Endodermal cell (in vitro differentiated cells): ENCODE results near the gene PRKX. TPM values are rescaled to one million over a fixed set of nuclear protein-coding genes. Genes with fewer than 3 reads are reported as not detected.
"Not testable (repeated sequence)": the region's sequence is repeated elsewhere in the genome, so short reads cannot be mapped to it uniquely, and the experiment has no call there.

Experiments
- DNase-seq: peaks from one replicate; pipeline ENCODE4 v3.0.0-alpha.2; 2017
- H3K27ac ChIP-seq: 2 replicates; pipeline ENCODE4 v1.5.1; 2013; ENCODE audit warnings: mild to moderate bottlenecking, low read depth, low read length, moderate library complexity
- H3K27me3 ChIP-seq: 2 replicates; pipeline ENCODE4 v1.6.1; 2013; ENCODE audit warnings: mild to moderate bottlenecking, low read length, moderate library complexity; ENCODE audit not compliant: insufficient read depth, control insufficient read depth, poor library complexity, severe bottlenecking
- H3K36me3 ChIP-seq: 2 replicates; pipeline ENCODE4 v1.7.0; 2013; ENCODE audit warnings: mild to moderate bottlenecking, low read length, moderate library complexity; ENCODE audit not compliant: control insufficient read depth, insufficient read depth
- H3K4me1 ChIP-seq: one replicate; pipeline ENCODE4 v1.7.0; 2013; ENCODE audit warnings: low read length; ENCODE audit not compliant: control insufficient read depth, insufficient read depth
- H3K4me3 ChIP-seq: 2 replicates; pipeline ENCODE4 v1.5.1; 2013; ENCODE audit warnings: mild to moderate bottlenecking, low read length, moderate library complexity
- H3K9ac ChIP-seq: 2 replicates; pipeline ENCODE4 v1.6.1; 2013; ENCODE audit warnings: mild to moderate bottlenecking, low read length, moderate library complexity; ENCODE audit not compliant: poor library complexity, severe bottlenecking; ENCODE audit errors: extremely low read depth
- H3K9me3 ChIP-seq: 2 replicates; pipeline ENCODE4 v1.6.1; 2013; ENCODE audit warnings: mild to moderate bottlenecking, low read length, moderate library complexity; ENCODE audit not compliant: control insufficient read depth
- H3K27ac Mint-ChIP-seq: 2 replicates; pipeline ENCODE4 v1.8.0; 2020; ENCODE audit warnings: mixed read lengths
- H3K27me3 Mint-ChIP-seq: 2 replicates; pipeline ENCODE4 v1.8.0; 2021; ENCODE audit warnings: mild to moderate bottlenecking, mixed read lengths; ENCODE audit not compliant: insufficient read depth
- H3K36me3 Mint-ChIP-seq: 2 replicates; pipeline ENCODE4 v1.8.0; 2020; ENCODE audit warnings: low read depth, mixed read lengths
- H3K4me1 Mint-ChIP-seq: 2 replicates; pipeline ENCODE4 v1.8.0; 2020; ENCODE audit warnings: mixed read lengths
- H3K4me3 Mint-ChIP-seq: 2 replicates; pipeline ENCODE4 v1.8.0; 2020; ENCODE audit warnings: mild to moderate bottlenecking, moderate library complexity, mixed read lengths
- H3K9me3 Mint-ChIP-seq: 2 replicates; pipeline ENCODE4 v1.8.0; 2020; ENCODE audit warnings: mild to moderate bottlenecking, mixed read lengths
- WGBS, 2 experiments: methylation state at CpG; one replicate each; pipeline versions ENCODE4 v1.1.5 to v1.1.7; 2013; ENCODE audit warnings: missing lambda C conversion rate in 2 of 2, mixed read lengths in 1 of 2; ENCODE audit not compliant: insufficient coverage in 1 of 2, insufficient read length in 1 of 2; 5-methylcytosine and 5-hydroxymethylcytosine counted together
- total RNA-seq, 2 donors: library from RNA; stranded (reverse); fragmentation: NEBNext Ultra II Directional in 1 of 2; extraction: Animal tissue kit (Norgen Biotek cat#: 25700) in 1 of 2; gene quantifications; 2 replicates in 1 of 2; 3 replicates in 1 of 2; pipeline ENCODE4 v1.2.1, GENCODE V29; 2021
- TF ChIP-seq, protein P1 (sequence below): fragments of 200-600 bp; sonication (generic); conservative IDR thresholded peaks from 2 replicates; pipeline ENCODE4 v1.5.0; 2021; ENCODE audit warnings: antibody characterized with exemption, mild to moderate bottlenecking

PRKX gene
- total RNA-seq, 2 donors from 2014 or later = 24.7 to 73.7 TPM

DNA sequence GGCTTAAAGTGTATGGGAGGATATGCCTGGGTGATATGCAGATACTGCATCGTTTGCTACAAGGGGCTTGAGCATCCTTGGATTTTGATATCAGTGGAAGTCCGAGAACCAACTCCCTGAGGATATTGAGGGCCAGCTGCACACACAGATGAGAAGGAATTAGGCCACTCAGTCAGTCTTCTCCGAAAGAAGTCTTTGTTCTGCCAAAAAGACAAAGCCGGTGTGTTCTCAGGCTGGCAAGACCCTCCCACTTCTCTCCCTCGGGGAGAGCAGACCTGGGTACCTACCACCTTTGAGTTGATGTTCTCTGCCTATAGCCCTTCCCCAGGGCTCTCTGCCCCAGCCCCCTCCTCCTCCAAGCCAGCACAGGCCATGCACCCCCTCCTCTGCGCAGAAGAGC is 22.4 kb upstream of the PRKX start:
- not testable (repeated sequence) for H3K27ac ChIP-seq, H3K9ac ChIP-seq, H3K27me3 Mint-ChIP-seq, H3K36me3 Mint-ChIP-seq, H3K4me3 ChIP-seq, H3K27ac Mint-ChIP-seq, H3K4me3 Mint-ChIP-seq, H3K27me3 ChIP-seq, H3K9me3 ChIP-seq, H3K4me1 Mint-ChIP-seq, H3K36me3 ChIP-seq, DNase-seq, H3K4me1 ChIP-seq
- peaks cover 16% of the 10 kb centered on the region for H3K9me3 Mint-ChIP-seq
- 75 to 86% methylated on average over 3 to 6 of the region's 6 CpGs for WGBS, 2 experiments

- WGBS, 2 experiments = 94 to 95% methylated on average over 3 to 4 of the region's 4 CpGs
These were observed 21.0 kb upstream of the PRKX start for GRCh38 chrX:3734456-3734855.

DNA sequence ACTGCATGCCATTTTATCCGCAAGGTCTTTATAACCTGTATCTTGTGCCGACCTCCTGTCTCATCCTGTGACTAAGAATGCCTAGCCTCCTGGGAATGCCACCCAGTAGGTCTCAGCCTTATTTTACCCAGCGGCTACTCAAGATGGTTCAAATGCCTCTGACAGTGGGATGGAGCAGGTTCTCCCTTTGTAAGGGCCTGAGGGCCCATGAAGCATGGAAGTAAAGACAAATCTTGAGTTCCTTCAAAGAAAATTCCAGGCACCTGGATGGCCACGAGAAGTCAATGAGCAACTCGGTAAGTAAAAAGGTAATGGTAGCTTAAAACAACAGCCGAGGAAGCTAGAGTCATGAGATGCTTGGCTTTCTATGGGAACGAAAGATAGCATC is 19.6 kb upstream of the PRKX start:
- no peaks in the 10 kb centered on the region for H3K36me3 ChIP-seq
- H3K4me3 ChIP-seq = no peak overlapping the region
- no peaks in the 10 kb centered on the region for H3K36me3 Mint-ChIP-seq
- no peak overlapping the region for H3K9ac ChIP-seq
- 92% methylated on average over 7 of the region's 7 CpGs; no CpG with 5 or more reads in 1 of the 2 experiments for WGBS, 2 experiments
- peaks cover 6% of the 10 kb centered on the region for H3K27me3 Mint-ChIP-seq
- no peaks in the 10 kb centered on the region for H3K27me3 ChIP-seq
- no peaks in the 10 kb centered on the region for H3K4me1 ChIP-seq
- no peak for DNase-seq
- H3K4me1 Mint-ChIP-seq = no peaks in the 10 kb centered on the region
- no peak overlapping the region for H3K27ac ChIP-seq
- no peak overlapping the region for H3K27ac Mint-ChIP-seq
- H3K4me3 Mint-ChIP-seq = no peak overlapping the region
- TF ChIP-seq, protein P1, sequence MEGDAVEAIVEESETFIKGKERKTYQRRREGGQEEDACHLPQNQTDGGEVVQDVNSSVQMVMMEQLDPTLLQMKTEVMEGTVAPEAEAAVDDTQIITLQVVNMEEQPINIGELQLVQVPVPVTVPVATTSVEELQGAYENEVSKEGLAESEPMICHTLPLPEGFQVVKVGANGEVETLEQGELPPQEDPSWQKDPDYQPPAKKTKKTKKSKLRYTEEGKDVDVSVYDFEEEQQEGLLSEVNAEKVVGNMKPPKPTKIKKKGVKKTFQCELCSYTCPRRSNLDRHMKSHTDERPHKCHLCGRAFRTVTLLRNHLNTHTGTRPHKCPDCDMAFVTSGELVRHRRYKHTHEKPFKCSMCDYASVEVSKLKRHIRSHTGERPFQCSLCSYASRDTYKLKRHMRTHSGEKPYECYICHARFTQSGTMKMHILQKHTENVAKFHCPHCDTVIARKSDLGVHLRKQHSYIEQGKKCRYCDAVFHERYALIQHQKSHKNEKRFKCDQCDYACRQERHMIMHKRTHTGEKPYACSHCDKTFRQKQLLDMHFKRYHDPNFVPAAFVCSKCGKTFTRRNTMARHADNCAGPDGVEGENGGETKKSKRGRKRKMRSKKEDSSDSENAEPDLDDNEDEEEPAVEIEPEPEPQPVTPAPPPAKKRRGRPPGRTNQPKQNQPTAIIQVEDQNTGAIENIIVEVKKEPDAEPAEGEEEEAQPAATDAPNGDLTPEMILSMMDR = no peak
- no peaks in the 10 kb centered on the region for H3K9me3 Mint-ChIP-seq
- no peaks in the 10 kb centered on the region for H3K9me3 ChIP-seq

More at GRCh38 chrX:3734456-3734855, 21.0 kb upstream of the PRKX start:
- H3K4me3 Mint-ChIP-seq, H3K9me3 ChIP-seq, H3K36me3 Mint-ChIP-seq, H3K9me3 Mint-ChIP-seq, H3K4me1 ChIP-seq, H3K4me3 ChIP-seq, H3K27me3 Mint-ChIP-seq, H3K9ac ChIP-seq, DNase-seq, H3K4me1 Mint-ChIP-seq, H3K36me3 ChIP-seq, H3K27ac ChIP-seq, H3K27me3 ChIP-seq, H3K27ac Mint-ChIP-seq: not testable (repeated sequence)

DNA sequence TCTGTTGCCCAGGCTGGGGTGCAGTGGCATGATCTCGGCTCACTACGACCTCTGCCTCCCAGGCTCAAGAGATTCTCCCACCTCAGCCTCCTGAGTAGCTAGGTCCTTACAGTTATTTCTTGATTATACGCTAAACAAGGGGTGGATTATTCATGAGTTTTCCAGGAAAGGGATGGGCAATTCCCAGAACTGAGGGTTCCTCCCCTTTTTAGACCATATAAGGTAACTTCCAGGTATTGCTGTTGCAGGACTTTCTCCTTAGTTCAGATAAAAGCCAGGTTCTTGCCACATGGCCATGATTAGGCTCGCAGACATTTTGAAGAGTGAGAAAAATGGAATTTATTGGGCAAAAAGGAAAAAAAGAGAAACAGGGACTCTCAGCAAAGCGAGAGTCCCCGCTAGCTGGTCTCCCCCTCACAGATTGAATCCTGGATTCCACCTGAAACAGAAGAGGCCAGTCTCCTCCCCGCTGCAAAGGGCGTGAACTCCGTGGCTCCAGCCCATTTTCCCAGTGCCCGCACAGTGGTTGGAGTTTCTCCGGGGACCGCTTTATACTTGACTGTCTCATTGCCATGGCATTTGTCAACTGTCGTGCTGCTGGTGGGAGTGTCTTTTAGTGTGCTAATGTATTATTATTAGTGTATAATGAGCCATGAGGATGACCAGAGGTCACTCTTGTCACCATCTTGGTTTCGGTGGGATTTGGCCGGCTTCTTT is 19.0 kb upstream of the PRKX start:
- H3K4me3 Mint-ChIP-seq, H3K36me3 Mint-ChIP-seq, H3K4me3 ChIP-seq, H3K9me3 ChIP-seq, H3K27ac ChIP-seq, H3K36me3 ChIP-seq, H3K27ac Mint-ChIP-seq, DNase-seq, H3K27me3 ChIP-seq, H3K4me1 Mint-ChIP-seq, H3K4me1 ChIP-seq, H3K27me3 Mint-ChIP-seq, H3K9ac ChIP-seq, H3K9me3 Mint-ChIP-seq: not testable (repeated sequence)
- WGBS, 2 experiments = 98% methylated on average over 13 of the region's 15 CpGs; no CpG with 5 or more reads in 1 of the 2 experiments
